K562 (cell line): ENCODE results near the gene CNPY4. TPM values are rescaled to one million over a fixed set of nuclear protein-coding genes. Genes with fewer than 3 reads are reported as not detected.

Source experiments
- ADNP ChIP-seq: fragments of 200-800 bp; sonication (Bioruptor generic); IDR thresholded peaks from 2 replicates; pipeline ENCODE4 v1.6.1; 2016; ENCODE audit warnings: missing genetic modification characterization, missing compliant biosample characterization
- ARID2 ChIP-seq: fragments of 450-650 bp; IDR thresholded peaks from 2 replicates; pipeline ENCODE4 v1.6.1; 2017; ENCODE audit warnings: antibody characterized with exemption, mild to moderate bottlenecking
- ERF ChIP-seq: fragments of 450-650 bp; formaldehyde crosslinking; IDR thresholded peaks from 2 replicates; pipeline ENCODE4 v1.4.0; 2020; ENCODE audit warnings: mild to moderate bottlenecking, mixed read lengths
- HOXB6 ChIP-seq: fragments of 250-450 bp; sonication (Bioruptor Pico); IDR thresholded peaks from 2 replicates; pipeline ENCODE4 v1.5.1; 2022; ENCODE audit warnings: mild to moderate bottlenecking, borderline replicate concordance
- MCM3 ChIP-seq: fragments of 450-650 bp; IDR thresholded peaks from 2 replicates; pipeline ENCODE4 v1.6.1; 2016
- NFE2L1 ChIP-seq: fragments of 450-650 bp; IDR thresholded peaks from 2 replicates; pipeline ENCODE4 v1.6.1; 2016; ENCODE audit warnings: missing genetic modification characterization, low read depth, mild to moderate bottlenecking, missing compliant biosample characterization, moderate library complexity, borderline replicate concordance
- POLR2G ChIP-seq: fragments of 200-400 bp; formaldehyde crosslinking; IDR thresholded peaks from 2 replicates; pipeline ENCODE4 v1.6.1; 2017; ENCODE audit warnings: low read depth, mild to moderate bottlenecking, antibody characterized with exemption, low read length, moderate library complexity
- RBM15 ChIP-seq: fragments of 200-400 bp; formaldehyde crosslinking; IDR thresholded peaks from 2 replicates; pipeline ENCODE4 v1.6.1; 2018; ENCODE audit warnings: mild to moderate bottlenecking, low read length, moderate library complexity; ENCODE audit not compliant: insufficient read depth
- STAG1 ChIP-seq: sonication (generic); formaldehyde crosslinking; IDR thresholded peaks from 2 replicates; pipeline ENCODE4 v1.5.0; 2020; ENCODE audit warnings: missing genetic modification reagents, borderline replicate concordance
- ZEB2 ChIP-seq: fragments of 450-650 bp; IDR thresholded peaks from 2 replicates; pipeline ENCODE4 v1.6.1; 2016
- ZKSCAN8 ChIP-seq: fragments of 200-800 bp; sonication (Bioruptor generic); IDR thresholded peaks from 2 replicates; pipeline ENCODE4 v1.6.1; 2016; ENCODE audit warnings: missing genetic modification characterization, missing compliant biosample characterization
- ZNF212 ChIP-seq: fragments of 450-650 bp; formaldehyde crosslinking; IDR thresholded peaks from 2 replicates; pipeline ENCODE4 v1.4.0; 2020; ENCODE audit warnings: mild to moderate bottlenecking
- ZNF583 ChIP-seq: fragments of 250-450 bp; sonication (Bioruptor Pico); IDR thresholded peaks from 2 replicates; pipeline ENCODE4 v1.4.0; 2020
- ZNF695 ChIP-seq: fragments of 450-650 bp; formaldehyde crosslinking; IDR thresholded peaks from 2 replicates; pipeline ENCODE4 v1.4.0; 2020; ENCODE audit warnings: mild to moderate bottlenecking, moderate library complexity
- ZNF717 ChIP-seq: fragments of 250-450 bp; sonication (Bioruptor Pico); IDR thresholded peaks from 2 replicates; pipeline ENCODE4 v1.5.0; 2021
- ZNF79 ChIP-seq: fragments of 250-450 bp; sonication (Bioruptor Pico); IDR thresholded peaks from 2 replicates; pipeline ENCODE4 v1.4.0; 2020; ENCODE audit warnings: low read depth, mild to moderate bottlenecking, moderate library complexity
- polyA plus RNA-seq, 8 experiments: library from polyadenylated mRNA; depleted of rRNA in 4 of 8; stranded (reverse) in 5 of 8; unstranded in 3 of 8; fragments of >200 nt; fragmentation: Nextera tagmentation in 2 of 8; fragmentation: Illumina TruSeq in 1 of 8; extraction: Ambion mirVana in 2 of 8; extraction: Trizol in 1 of 8; gene quantifications; 2 replicates each; pipeline versions ENCODE4 v1.2.1 to v1.2.3, GENCODE V29; 2011 to 2014; ENCODE audit warnings: inconsistent platforms in 1 of 8, missing spikeins in 1 of 8
- total RNA-seq, 7 experiments: library from RNA; depleted of rRNA in 6 of 7; stranded (reverse); fragments of >200 nt in 6 of 7; fragmentation: Illumina TruSeq in 2 of 7; extraction: Trizol in 2 of 7; gene quantifications; 2 replicates each; pipeline versions ENCODE4 v1.2.1 to v1.2.3, GENCODE V29; 2011 to 2021; ENCODE audit warnings: low replicate concordance in 1 of 7
- TF ChIP-seq, protein P1 (sequence below): fragments of 250-450 bp; sonication (Bioruptor Pico); IDR thresholded peaks from 2 replicates; pipeline ENCODE4 v1.8.0; 2021; ENCODE audit warnings: moderate library complexity, mild to moderate bottlenecking, inconsistent platforms
- TF ChIP-seq, protein P2 (sequence below): fragments of 250-450 bp; sonication (Bioruptor Pico); IDR thresholded peaks from 2 replicates; pipeline ENCODE4 v1.4.0; 2020
- TF ChIP-seq, protein P3 (sequence below): fragments of 450-650 bp; formaldehyde crosslinking; IDR thresholded peaks from 2 replicates; pipeline ENCODE4 v1.4.0; 2020; ENCODE audit warnings: mild to moderate bottlenecking, mixed read lengths
- TF ChIP-seq, protein P4 (sequence below): fragments of 450-650 bp; formaldehyde crosslinking; IDR thresholded peaks from 2 replicates; pipeline ENCODE4 v1.4.0; 2022; ENCODE audit warnings: missing genetic modification characterization
- TF ChIP-seq, protein P5 (sequence below), 3 experiments: fragments of 200-800 bp in 1 of 3; fragments of 250-450 bp in 1 of 3; fragments of 450-650 bp in 1 of 3; sonication (Bioruptor Pico) in 1 of 3; sonication (Bioruptor generic) in 1 of 3; formaldehyde crosslinking in 1 of 3; IDR thresholded peaks; 2 replicates each; pipeline versions ENCODE4 v1.6.1 to v1.8.0; 2016 to 2022; ENCODE audit warnings: mild to moderate bottlenecking in 2 of 3, missing genetic modification characterization in 2 of 3, missing compliant biosample characterization in 1 of 3, moderate library complexity in 1 of 3

The CNPY4 gene
- total and polyA plus RNA-seq, 9 of the 15 experiments (the other 6 are each of a cell fraction or from before 2014, with no cell fraction given): 1.9 to 11.2 (median 7.0) TPM

DNA sequence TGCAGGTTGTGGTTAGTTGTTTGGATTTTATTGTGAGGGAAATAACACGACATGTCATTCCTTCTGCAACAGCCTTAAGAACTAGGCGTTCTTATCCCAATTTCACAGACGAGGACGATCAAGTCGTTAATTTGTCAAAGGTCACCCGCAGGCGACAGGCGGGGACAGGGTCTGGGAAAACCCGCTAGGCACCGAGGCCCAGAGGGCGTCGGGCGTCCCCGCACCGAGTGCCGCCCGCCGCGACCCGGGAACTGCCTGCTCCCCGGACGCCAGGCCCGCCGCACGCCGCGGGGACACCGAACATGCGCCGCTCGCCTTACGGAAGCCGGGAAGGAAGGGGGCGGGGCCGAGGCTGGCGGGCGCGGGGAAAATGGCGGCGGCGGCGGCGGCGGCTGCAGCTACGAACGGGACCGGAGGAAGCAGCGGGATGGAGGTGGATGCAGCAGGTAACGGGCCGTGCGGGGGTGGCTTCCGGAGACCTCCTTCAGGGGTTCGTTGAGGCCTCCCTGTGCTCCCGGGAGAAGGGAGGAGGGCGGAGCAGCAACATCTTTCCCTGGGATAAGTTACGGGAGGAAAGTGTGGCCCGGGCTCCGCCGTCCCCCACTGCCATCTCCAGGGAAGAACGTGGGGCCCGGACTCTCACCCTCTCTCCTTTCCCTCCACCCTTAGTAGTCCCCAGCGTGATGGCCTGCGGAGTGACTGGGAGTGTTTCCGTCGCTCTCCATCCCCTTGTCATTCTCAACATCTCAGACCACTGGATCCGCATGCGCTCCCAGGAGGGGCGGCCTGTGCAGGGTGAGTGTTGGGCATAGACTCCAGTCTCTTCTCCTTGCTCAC lies 30.6 kb upstream of the CNPY4 start, which contains the start of gene COPS6 (continued):
- TF ChIP-seq STAG1 (CRISPR knock-in tag) (peak; percentile 65), ZKSCAN8 (CRISPR knock-in tag) (no peak), POLR2G (peak; percentile 99), ADNP (tag) (no peak), ZNF717 (CRISPR knock-in tag) (no peak), NFE2L1 (tag) (no peak), ZNF79 (no peak), RBM15 (no peak), ZNF695 (no peak), ARID2 (no peak), ERF (CRISPR knock-in tag) (peak; percentile 75; the same call in 1 of the 2 replicates), HOXB6 (no peak), ZEB2 (no peak), MCM3 (no peak), ZNF212 (0 out of 2 replicates have a peak, but pooled peaks have one; percentile 5), ZNF583 (CRISPR knock-in tag) (peak; percentile 74)
- TF ChIP-seq, protein P1, sequence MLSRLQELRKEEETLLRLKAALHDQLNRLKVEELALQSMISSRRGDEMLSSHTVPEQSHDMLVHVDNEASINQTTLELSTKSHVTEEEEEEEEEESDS (CRISPR knock-in tag): no peak
- TF ChIP-seq, protein P2, sequence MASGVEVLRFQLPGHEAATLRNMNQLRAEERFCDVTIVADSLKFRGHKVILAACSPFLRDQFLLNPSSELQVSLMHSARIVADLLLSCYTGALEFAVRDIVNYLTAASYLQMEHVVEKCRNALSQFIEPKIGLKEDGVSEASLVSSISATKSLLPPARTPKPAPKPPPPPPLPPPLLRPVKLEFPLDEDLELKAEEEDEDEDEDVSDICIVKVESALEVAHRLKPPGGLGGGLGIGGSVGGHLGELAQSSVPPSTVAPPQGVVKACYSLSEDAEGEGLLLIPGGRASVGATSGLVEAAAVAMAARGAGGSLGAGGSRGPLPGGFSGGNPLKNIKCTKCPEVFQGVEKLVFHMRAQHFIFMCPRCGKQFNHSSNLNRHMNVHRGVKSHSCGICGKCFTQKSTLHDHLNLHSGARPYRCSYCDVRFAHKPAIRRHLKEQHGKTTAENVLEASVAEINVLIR (CRISPR knock-in tag): no peak
- TF ChIP-seq, protein P3, sequence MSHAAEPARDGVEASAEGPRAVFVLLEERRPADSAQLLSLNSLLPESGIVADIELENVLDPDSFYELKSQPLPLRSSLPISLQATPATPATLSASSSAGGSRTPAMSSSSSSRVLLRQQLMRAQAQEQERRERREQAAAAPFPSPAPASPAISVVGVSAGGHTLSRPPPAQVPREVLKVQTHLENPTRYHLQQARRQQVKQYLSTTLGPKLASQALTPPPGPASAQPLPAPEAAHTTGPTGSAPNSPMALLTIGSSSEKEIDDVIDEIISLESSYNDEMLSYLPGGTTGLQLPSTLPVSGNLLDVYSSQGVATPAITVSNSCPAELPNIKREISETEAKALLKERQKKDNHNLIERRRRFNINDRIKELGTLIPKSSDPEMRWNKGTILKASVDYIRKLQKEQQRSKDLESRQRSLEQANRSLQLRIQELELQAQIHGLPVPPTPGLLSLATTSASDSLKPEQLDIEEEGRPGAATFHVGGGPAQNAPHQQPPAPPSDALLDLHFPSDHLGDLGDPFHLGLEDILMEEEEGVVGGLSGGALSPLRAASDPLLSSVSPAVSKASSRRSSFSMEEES (CRISPR knock-in tag): no peak
- TF ChIP-seq, protein P4, sequence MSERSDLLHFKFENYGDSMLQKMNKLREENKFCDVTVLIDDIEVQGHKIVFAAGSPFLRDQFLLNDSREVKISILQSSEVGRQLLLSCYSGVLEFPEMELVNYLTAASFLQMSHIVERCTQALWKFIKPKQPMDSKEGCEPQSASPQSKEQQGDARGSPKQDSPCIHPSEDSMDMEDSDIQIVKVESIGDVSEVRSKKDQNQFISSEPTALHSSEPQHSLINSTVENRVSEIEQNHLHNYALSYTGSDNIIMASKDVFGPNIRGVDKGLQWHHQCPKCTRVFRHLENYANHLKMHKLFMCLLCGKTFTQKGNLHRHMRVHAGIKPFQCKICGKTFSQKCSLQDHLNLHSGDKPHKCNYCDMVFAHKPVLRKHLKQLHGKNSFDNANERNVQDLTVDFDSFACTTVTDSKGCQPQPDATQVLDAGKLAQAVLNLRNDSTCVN (CRISPR knock-in tag): no peak
- TF ChIP-seq, protein P5, sequence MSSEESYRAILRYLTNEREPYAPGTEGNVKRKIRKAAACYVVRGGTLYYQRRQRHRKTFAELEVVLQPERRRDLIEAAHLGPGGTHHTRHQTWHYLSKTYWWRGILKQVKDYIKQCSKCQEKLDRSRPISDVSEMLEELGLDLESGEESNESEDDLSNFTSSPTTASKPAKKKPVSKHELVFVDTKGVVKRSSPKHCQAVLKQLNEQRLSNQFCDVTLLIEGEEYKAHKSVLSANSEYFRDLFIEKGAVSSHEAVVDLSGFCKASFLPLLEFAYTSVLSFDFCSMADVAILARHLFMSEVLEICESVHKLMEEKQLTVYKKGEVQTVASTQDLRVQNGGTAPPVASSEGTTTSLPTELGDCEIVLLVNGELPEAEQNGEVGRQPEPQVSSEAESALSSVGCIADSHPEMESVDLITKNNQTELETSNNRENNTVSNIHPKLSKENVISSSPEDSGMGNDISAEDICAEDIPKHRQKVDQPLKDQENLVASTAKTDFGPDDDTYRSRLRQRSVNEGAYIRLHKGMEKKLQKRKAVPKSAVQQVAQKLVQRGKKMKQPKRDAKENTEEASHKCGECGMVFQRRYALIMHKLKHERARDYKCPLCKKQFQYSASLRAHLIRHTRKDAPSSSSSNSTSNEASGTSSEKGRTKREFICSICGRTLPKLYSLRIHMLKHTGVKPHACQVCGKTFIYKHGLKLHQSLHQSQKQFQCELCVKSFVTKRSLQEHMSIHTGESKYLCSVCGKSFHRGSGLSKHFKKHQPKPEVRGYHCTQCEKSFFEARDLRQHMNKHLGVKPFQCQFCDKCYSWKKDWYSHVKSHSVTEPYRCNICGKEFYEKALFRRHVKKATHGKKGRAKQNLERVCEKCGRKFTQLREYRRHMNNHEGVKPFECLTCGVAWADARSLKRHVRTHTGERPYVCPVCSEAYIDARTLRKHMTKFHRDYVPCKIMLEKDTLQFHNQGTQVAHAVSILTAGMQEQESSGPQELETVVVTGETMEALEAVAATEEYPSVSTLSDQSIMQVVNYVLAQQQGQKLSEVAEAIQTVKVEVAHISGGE (CRISPR knock-in tag; IDR thresholded peaks at IDR 0.05): peak; percentile 43 to 92 (median 65); a peak in 5 of 6 replicates
